ENCODE results near the gene MT1H.

The MT1H gene

DNA sequence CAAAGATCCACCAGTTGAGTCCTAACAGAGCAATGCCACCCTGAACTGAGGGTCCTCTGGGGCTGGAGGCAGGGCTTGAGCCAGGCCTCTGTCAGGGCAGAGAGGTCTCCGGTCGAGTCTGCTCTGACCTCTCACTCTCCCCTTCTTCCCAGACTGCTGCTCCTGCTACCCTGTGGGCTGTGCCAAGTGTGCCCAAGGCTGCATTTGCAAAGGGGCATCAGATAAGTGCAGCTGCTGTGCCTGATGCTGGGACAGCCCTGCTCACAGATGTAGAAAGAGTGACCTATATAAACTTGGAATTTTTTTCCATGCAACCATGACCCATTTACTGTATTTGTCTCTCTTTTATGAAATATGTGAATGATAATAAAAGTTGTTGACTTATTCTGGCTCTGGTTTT is 20.3 kb upstream of the MT1H start:
- Histone ChIP-seq H3F3A (ENCODE audit: insufficient read depth, low read length) (no peaks in the 10 kb centered on the region), H3K36me3 (ENCODE audit: insufficient read depth, low read length) (no peaks in the 10 kb centered on the region), H3K27me3 (ENCODE audit: insufficient read depth, low read length) (peaks cover 7% of the 10 kb centered on the region; the same call in 1 of the 2 replicates), H3K9me2 (ENCODE audit: low read depth, low read length) (no peaks in the 10 kb centered on the region), H3K27ac (ENCODE audit: low read depth, low read length, poor library complexity, severe bottlenecking) (no peak overlapping the region), H3K4me3 (ENCODE audit: low read depth, low read length, poor library complexity, severe bottlenecking) (no peak overlapping the region), H4K20me1 (ENCODE audit: insufficient read depth, low read length) (no peaks in the 10 kb centered on the region), H3K9me3 (ENCODE audit: low read length) (no peaks in the 10 kb centered on the region), H3K9ac (ENCODE audit: low read length) (no peak overlapping the region), H3K79me2 (ENCODE audit: insufficient read depth, low read length) (no peaks in the 10 kb centered on the region), H2AFZ (ENCODE audit: low read length) (no peak overlapping the region), H3K4me1 (ENCODE audit: insufficient read depth, low read length, severe bottlenecking) (peaks cover 10% of the 10 kb centered on the region), H3K4me2 (ENCODE audit: low read length) (no peak overlapping the region)
- no peak for TF ChIP-seq EZH2 (IDR thresholded peaks at IDR 0.05; ENCODE audit: borderline replicate concordance, low read length)
- TF ChIP-seq, protein P1, sequence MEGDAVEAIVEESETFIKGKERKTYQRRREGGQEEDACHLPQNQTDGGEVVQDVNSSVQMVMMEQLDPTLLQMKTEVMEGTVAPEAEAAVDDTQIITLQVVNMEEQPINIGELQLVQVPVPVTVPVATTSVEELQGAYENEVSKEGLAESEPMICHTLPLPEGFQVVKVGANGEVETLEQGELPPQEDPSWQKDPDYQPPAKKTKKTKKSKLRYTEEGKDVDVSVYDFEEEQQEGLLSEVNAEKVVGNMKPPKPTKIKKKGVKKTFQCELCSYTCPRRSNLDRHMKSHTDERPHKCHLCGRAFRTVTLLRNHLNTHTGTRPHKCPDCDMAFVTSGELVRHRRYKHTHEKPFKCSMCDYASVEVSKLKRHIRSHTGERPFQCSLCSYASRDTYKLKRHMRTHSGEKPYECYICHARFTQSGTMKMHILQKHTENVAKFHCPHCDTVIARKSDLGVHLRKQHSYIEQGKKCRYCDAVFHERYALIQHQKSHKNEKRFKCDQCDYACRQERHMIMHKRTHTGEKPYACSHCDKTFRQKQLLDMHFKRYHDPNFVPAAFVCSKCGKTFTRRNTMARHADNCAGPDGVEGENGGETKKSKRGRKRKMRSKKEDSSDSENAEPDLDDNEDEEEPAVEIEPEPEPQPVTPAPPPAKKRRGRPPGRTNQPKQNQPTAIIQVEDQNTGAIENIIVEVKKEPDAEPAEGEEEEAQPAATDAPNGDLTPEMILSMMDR (IDR thresholded peaks at IDR 0.05; ENCODE audit: low read length), result no peak

DNA sequence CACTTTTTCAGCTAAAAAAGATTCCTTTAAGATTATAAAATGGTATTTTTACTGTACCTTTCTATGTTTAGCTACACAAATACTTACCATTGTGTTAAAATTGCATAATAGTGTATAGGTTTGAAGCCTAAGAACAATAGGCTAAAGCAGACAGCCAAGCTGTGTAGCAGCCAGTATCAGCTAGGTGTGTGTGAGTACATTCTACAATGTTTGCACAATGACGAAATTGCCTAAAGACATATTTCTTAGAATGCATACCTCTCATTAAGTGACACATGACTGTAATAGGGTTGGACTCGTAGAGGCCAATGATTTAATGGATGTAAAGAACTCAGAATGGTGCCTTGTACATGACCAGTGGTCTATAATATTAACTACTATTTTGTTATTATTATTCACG is 19.8 kb upstream of the MT1H start:
- Histone ChIP-seq H2AFZ (ENCODE audit: low read length) (no peak overlapping the region), H3K4me2 (ENCODE audit: low read length) (no peak overlapping the region), H3K9ac (ENCODE audit: low read length) (no peak overlapping the region), H3K9me2 (ENCODE audit: low read depth, low read length) (no peaks in the 10 kb centered on the region), H3K27ac (ENCODE audit: low read depth, low read length, poor library complexity, severe bottlenecking) (no peak overlapping the region), H4K20me1 (ENCODE audit: insufficient read depth, low read length) (no peaks in the 10 kb centered on the region), H3K9me3 (ENCODE audit: low read length) (no peaks in the 10 kb centered on the region), H3K4me1 (ENCODE audit: insufficient read depth, low read length, severe bottlenecking) (peaks cover 10% of the 10 kb centered on the region), H3F3A (ENCODE audit: insufficient read depth, low read length) (no peaks in the 10 kb centered on the region), H3K27me3 (ENCODE audit: insufficient read depth, low read length) (peaks cover 7% of the 10 kb centered on the region; the same call in 1 of the 2 replicates), H3K79me2 (ENCODE audit: insufficient read depth, low read length) (no peaks in the 10 kb centered on the region), H3K4me3 (ENCODE audit: low read depth, low read length, poor library complexity, severe bottlenecking) (no peak overlapping the region), H3K36me3 (ENCODE audit: insufficient read depth, low read length) (no peaks in the 10 kb centered on the region)
- TF ChIP-seq, protein P1 (IDR thresholded peaks at IDR 0.05; ENCODE audit: low read length), result no peak
- no peak for TF ChIP-seq EZH2 (IDR thresholded peaks at IDR 0.05; ENCODE audit: borderline replicate concordance, low read length)

- Histone ChIP-seq H3K27me3 (ENCODE audit: insufficient read depth, low read length) (peaks cover 7% of the 10 kb centered on the region; the same call in 1 of the 2 replicates), H3K9me2 (ENCODE audit: low read depth, low read length) (no peaks in the 10 kb centered on the region), H3K4me2 (ENCODE audit: low read length) (no peak within 1 kb of the TSS), H3F3A (ENCODE audit: insufficient read depth, low read length) (no peaks in the 10 kb centered on the region), H2AFZ (ENCODE audit: low read length) (no peak within 1 kb of the TSS), H3K27ac (ENCODE audit: low read depth, low read length, poor library complexity, severe bottlenecking) (no peak within 1 kb of the TSS), H3K36me3 (ENCODE audit: insufficient read depth, low read length) (no peaks in the 10 kb centered on the region), H3K4me3 (ENCODE audit: low read depth, low read length, poor library complexity, severe bottlenecking) (no peak within 1 kb of the TSS), H4K20me1 (ENCODE audit: insufficient read depth, low read length) (no peaks in the 10 kb centered on the region), H3K4me1 (ENCODE audit: insufficient read depth, low read length, severe bottlenecking) (peaks cover 10% of the 10 kb centered on the region), H3K9ac (ENCODE audit: low read length) (no peak within 1 kb of the TSS; the same call in 1 of the 2 replicates), H3K9me3 (ENCODE audit: low read length) (no peaks in the 10 kb centered on the region), H3K79me2 (ENCODE audit: insufficient read depth, low read length) (no peaks in the 10 kb centered on the region)
- no peak for TF ChIP-seq EZH2 (IDR thresholded peaks at IDR 0.05; ENCODE audit: borderline replicate concordance, low read length)
Measured at GRCh38 chr16:56651586-56651985, 18.0 kb upstream of the MT1H start, which contains the start of gene MT1B. Gene MT1B, plus strand, starts transcription at chr16:56651886. Its CDS starts 68 bp downstream, at chr16:56651954.

DNA sequence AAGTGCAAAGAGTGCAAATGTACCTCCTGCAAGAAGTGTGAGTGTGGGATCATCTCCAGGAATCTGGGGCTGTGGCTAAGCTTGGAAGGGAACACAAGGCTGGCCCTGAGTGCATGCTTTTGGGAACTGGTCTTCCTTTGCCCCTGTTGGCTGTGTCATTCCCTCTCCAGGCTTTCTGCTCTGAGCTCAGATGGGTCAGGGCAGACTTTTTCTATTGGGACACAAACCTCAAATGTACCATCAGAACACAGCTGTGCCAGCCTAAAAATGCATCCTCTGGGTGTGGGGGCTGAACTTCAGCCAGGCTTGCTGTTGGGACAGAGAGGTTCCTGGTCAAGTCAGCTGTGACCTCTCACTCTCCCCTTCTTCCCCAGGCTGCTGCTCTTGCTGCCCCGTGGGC is 17.0 kb upstream of the MT1H start:
- no peaks in the 10 kb centered on the region for H3K9me2 ChIP-seq (ENCODE audit: low read depth, low read length)
- peaks cover 15% of the 10 kb centered on the region for H3K4me1 ChIP-seq (ENCODE audit: insufficient read depth, low read length, severe bottlenecking)
- TF ChIP-seq, protein P1 (IDR thresholded peaks at IDR 0.05; ENCODE audit: low read length), result no peak
- TF ChIP-seq EZH2 (IDR thresholded peaks at IDR 0.05; ENCODE audit: borderline replicate concordance, low read length), result no peak
- H3K4me3 ChIP-seq (ENCODE audit: low read depth, low read length, poor library complexity, severe bottlenecking), result no peak overlapping the region
- no peaks in the 10 kb centered on the region for H3K79me2 ChIP-seq (ENCODE audit: insufficient read depth, low read length)
- no peaks in the 10 kb centered on the region for H3K36me3 ChIP-seq (ENCODE audit: insufficient read depth, low read length)
- peaks cover 7% of the 10 kb centered on the region; the same call in 1 of the 2 replicates for H3K27me3 ChIP-seq (ENCODE audit: insufficient read depth, low read length)
- H3F3A ChIP-seq (ENCODE audit: insufficient read depth, low read length), result no peaks in the 10 kb centered on the region
- no peak overlapping the region for H2AFZ ChIP-seq (ENCODE audit: low read length)
- H4K20me1 ChIP-seq (ENCODE audit: insufficient read depth, low read length), result no peaks in the 10 kb centered on the region
- no peaks in the 10 kb centered on the region for H3K9me3 ChIP-seq (ENCODE audit: low read length)
- H3K27ac ChIP-seq (ENCODE audit: low read depth, low read length, poor library complexity, severe bottlenecking), result no peak overlapping the region
- H3K4me2 ChIP-seq (ENCODE audit: low read length), result no peak overlapping the region
- no peak overlapping the region; the same call in 1 of the 2 replicates for H3K9ac ChIP-seq (ENCODE audit: low read length)
